AG09309 (cell line): Measurements from ENCODE around the gene DDX31.
"Not testable (repeated sequence)": the region's sequence is repeated elsewhere in the genome, so short reads cannot be mapped to it uniquely, and the experiment has no call there.

Experiments
- DNase-seq: peaks from one replicate; pipeline ENCODE4 v3.0.0-alpha.2; 2010; ENCODE audit warnings: low read depth
- H3K4me3 ChIP-seq: 2 replicates; pipeline ENCODE4 v1.5.1; 2011; ENCODE audit warnings: mild to moderate bottlenecking, low read depth, low read length, moderate library complexity; ENCODE audit not compliant: control insufficient read depth
- TF ChIP-seq, protein P1 (sequence below): IDR thresholded peaks from 2 replicates; pipeline ENCODE4 v1.5.1; 2011; ENCODE audit warnings: mild to moderate bottlenecking, low read depth, low read length, inconsistent platforms; ENCODE audit not compliant: insufficient read depth, control insufficient read depth; ENCODE audit errors: missing control alignments

Gene DDX31

DNA sequence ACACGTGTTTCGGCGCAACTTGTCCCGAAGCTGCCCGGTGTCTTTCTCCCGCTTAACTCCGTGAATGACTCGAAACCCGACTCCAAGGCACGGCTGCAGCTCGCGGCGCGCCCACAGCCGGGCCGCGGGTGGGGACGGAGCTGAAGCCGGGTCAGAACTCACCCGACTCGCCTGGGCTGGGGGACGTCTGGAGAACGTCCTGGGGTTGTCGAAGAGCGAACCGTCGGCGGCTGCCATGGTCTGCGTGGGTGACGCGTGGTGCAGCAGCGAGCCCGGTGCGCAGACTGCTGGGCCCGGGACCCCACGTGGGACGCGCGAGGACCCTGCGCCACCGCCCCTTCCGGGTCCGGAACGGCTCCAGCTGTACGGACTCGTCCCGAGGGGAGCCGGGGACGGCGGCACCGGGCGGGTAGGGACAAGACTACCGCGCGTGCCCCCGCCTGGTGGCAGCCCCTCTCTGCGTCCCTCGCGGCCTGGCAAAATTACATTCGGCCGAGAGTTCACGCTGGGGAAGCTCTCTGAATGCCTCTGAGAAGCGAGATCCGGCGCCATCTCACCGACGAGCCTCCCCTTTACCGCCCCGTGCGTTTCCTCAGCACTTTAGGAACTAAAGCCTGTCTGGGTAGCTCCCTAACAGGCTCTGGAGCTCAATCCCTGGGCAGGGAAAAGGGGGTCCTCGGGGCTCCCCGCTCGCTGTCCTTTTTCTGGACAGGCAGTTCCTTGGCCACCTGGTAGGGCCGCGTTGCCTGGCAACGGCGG lies at the start of gene DDX31:
Gene DDX31, minus strand, starts transcription at position 286 of the 759 bp plus-strand sequence. Its CDS starts 49 bp downstream, at position 237.
- DNase-seq, result peak; percentile 28

DNA sequence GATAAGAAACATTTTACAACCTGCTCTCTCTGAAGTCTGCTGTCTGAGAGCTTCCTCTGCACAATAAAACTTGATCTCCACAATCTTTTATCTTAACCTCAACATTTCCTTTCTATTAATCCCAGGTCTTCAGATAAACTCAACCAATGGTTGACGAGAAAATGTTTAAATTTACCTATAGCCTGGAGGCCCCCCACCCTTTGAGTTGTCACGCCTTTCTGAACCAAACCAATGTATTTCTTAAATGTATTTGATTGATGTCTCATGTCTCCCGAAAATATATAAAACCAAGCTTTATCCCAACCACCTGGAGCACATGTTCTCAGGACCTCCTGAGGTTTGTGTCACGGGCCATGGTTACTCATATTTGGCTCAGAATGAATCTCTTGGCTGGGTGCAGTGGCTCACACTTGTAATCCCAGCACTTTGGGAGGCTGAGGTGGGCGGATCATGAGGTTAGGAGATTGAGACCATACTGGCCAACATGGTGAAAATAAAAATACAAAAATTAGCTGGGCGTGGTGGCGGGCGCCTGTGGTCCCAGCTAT lies 48.7 kb upstream of the DDX31 start:
- DNase-seq, H3K4me3 ChIP-seq: not testable (repeated sequence)

More for the DNA sequence above, at the start of gene DDX31:
- H3K4me3 ChIP-seq, result peak within 1 kb of the TSS; percentile 98
- TF ChIP-seq, protein P1, sequence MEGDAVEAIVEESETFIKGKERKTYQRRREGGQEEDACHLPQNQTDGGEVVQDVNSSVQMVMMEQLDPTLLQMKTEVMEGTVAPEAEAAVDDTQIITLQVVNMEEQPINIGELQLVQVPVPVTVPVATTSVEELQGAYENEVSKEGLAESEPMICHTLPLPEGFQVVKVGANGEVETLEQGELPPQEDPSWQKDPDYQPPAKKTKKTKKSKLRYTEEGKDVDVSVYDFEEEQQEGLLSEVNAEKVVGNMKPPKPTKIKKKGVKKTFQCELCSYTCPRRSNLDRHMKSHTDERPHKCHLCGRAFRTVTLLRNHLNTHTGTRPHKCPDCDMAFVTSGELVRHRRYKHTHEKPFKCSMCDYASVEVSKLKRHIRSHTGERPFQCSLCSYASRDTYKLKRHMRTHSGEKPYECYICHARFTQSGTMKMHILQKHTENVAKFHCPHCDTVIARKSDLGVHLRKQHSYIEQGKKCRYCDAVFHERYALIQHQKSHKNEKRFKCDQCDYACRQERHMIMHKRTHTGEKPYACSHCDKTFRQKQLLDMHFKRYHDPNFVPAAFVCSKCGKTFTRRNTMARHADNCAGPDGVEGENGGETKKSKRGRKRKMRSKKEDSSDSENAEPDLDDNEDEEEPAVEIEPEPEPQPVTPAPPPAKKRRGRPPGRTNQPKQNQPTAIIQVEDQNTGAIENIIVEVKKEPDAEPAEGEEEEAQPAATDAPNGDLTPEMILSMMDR, result no peak

DNA sequence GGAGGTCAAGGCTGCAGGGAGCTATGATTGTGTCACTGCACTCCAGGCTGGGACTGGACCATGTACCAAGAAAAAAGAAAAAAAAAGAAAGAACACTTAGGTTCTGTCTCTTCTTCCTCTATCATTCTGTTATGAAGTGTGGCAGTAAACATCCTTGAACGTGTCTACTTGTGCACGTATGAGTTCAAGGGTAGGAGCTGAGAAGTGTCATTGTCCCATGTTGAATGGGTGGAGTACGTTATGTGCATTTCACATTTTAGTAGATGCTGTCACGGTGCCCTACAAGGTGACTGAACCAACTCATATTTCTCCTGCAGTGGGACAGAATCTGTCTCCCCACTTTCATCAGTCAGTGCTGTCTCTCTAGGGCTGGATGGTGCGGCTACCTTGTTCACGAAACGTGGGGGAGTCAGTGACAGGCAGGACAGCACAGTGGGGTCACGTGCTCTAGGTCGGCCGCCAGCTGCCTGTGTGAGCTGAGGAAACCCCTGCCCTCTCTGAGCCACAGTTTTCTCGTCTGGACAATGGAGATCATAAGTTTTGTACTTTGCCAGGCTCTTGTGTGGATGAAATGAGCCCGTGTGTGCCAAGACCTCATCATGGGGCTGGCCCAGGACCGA lies 47.7 kb upstream of the DDX31 start:
- TF ChIP-seq, protein P1, result no peak
- no peak for DNase-seq
- no peak overlapping the region for H3K4me3 ChIP-seq

GRCh38 chr9:132716007-132716406 lies 46.2 kb upstream of the DDX31 start:
- no peak overlapping the region for H3K4me3 ChIP-seq
- no peak for DNase-seq
- TF ChIP-seq, protein P1, result no peak

DNA sequence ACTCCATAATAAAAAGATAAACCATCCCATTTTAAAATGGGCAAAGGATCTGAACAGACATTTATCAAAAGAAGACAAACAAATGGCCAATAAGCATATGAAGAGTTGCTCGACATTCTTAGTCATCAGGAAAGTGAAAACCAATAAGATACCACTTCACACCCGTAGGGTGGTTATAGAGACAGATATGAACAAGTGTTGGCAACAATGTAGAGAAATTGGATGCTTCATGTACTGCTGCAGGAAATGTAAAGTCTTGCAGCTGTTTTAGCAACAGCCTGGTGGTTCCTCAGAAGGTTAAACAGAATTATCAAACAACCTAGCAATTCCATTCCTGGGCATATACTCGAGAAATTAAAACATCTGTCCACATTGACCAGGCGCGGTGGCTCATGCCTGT lies 43.0 kb upstream of the DDX31 start:
- TF ChIP-seq, protein P1, result no peak
- no peak overlapping the region for H3K4me3 ChIP-seq
- no peak for DNase-seq

GRCh38 chr9:132711846-132712245 lies 42.1 kb upstream of the DDX31 start:
- H3K4me3 ChIP-seq, result no peak overlapping the region
- DNase-seq, result no peak
- TF ChIP-seq, protein P1, result no peak

GRCh38 chr9:132711152-132711551 lies 41.4 kb upstream of the DDX31 start:
- not testable (repeated sequence) for DNase-seq

GRCh38 chr9:132710333-132710732 lies 40.5 kb upstream of the DDX31 start:
- no peak for DNase-seq
- TF ChIP-seq, protein P1, result no peak
- H3K4me3 ChIP-seq, result no peak overlapping the region

More at GRCh38 chr9:132711152-132711551, 41.4 kb upstream of the DDX31 start:
- H3K4me3 ChIP-seq, result not testable (repeated sequence)
